IPS-20b (cell line): Measurements from ENCODE around the gene GK2.

Experiments
- H3K27ac ChIP-seq: one replicate; pipeline ENCODE4 v1.5.1; 2013; ENCODE audit warnings: low read length
- H3K27me3 ChIP-seq: 2 replicates; pipeline ENCODE4 v1.6.1; 2013; ENCODE audit warnings: mild to moderate bottlenecking, low read length, inconsistent platforms; ENCODE audit not compliant: insufficient read depth
- H3K36me3 ChIP-seq: 2 replicates; pipeline ENCODE4 v1.6.1; 2013; ENCODE audit warnings: low read depth, mild to moderate bottlenecking, inconsistent platforms, low read length, moderate library complexity; ENCODE audit not compliant: insufficient read depth
- H3K4me1 ChIP-seq: 2 replicates; pipeline ENCODE4 v1.6.1; 2013; ENCODE audit warnings: mild to moderate bottlenecking, control low read depth, inconsistent platforms, low read length, moderate library complexity; ENCODE audit not compliant: insufficient read depth
- H3K4me3 ChIP-seq: 2 replicates; pipeline ENCODE4 v1.5.1; 2013; ENCODE audit warnings: mild to moderate bottlenecking, low read length, inconsistent platforms
- H3K9ac ChIP-seq: 2 replicates; pipeline ENCODE4 v1.6.1; 2013; ENCODE audit warnings: low read depth, mild to moderate bottlenecking, inconsistent platforms, low read length, moderate library complexity
- H3K9me3 ChIP-seq: 2 replicates; pipeline ENCODE4 v1.6.1; 2013; ENCODE audit warnings: mild to moderate bottlenecking, low read depth, low read length, inconsistent platforms; ENCODE audit not compliant: insufficient read depth

Gene GK2

GRCh38 chr4:79381161-79381560 lies 26.9 kb downstream of the GK2 start:
- no peak overlapping the region for H3K9ac ChIP-seq
- H3K4me3 ChIP-seq = no peak overlapping the region
- H3K36me3 ChIP-seq = no peaks in the 10 kb centered on the region
- no peaks in the 10 kb centered on the region for H3K9me3 ChIP-seq
- H3K4me1 ChIP-seq = no peaks in the 10 kb centered on the region
- no peak overlapping the region for H3K27ac ChIP-seq
- H3K27me3 ChIP-seq = no peaks in the 10 kb centered on the region

- Histone ChIP-seq H3K27me3 (no peaks in the 10 kb centered on the region), H3K27ac (no peak overlapping the region), H3K36me3 (no peaks in the 10 kb centered on the region), H3K9me3 (no peaks in the 10 kb centered on the region), H3K4me1 (no peaks in the 10 kb centered on the region), H3K4me3 (no peak overlapping the region), H3K9ac (no peak overlapping the region)
Measured at GRCh38 chr4:79370026-79370425, 38.0 kb downstream of the GK2 start.

- Histone ChIP-seq H3K27ac (no peak overlapping the region), H3K4me3 (no peak overlapping the region), H3K9me3 (no peaks in the 10 kb centered on the region), H3K27me3 (no peaks in the 10 kb centered on the region), H3K4me1 (no peaks in the 10 kb centered on the region), H3K9ac (no peak overlapping the region), H3K36me3 (no peaks in the 10 kb centered on the region)
Measured at GRCh38 chr4:79367096-79367495, 40.9 kb downstream of the GK2 start.

- no peak overlapping the region for H3K4me3 ChIP-seq
Measured at GRCh38 chr4:79366422-79366821, 41.6 kb downstream of the GK2 start.

GRCh38 chr4:79364061-79364460 lies 44.0 kb downstream of the GK2 start:
- Histone ChIP-seq H3K27me3 (no peaks in the 10 kb centered on the region), H3K27ac (no peak overlapping the region), H3K4me1 (no peaks in the 10 kb centered on the region), H3K9ac (no peak overlapping the region), H3K9me3 (no peaks in the 10 kb centered on the region), H3K36me3 (no peaks in the 10 kb centered on the region), H3K4me3 (no peak overlapping the region)

More at GRCh38 chr4:79366422-79366821, 41.6 kb downstream of the GK2 start:
- no peaks in the 10 kb centered on the region for H3K36me3 ChIP-seq
- no peaks in the 10 kb centered on the region for H3K4me1 ChIP-seq
- no peaks in the 10 kb centered on the region for H3K9me3 ChIP-seq
- no peak overlapping the region for H3K9ac ChIP-seq
- H3K27ac ChIP-seq = no peak overlapping the region
- no peaks in the 10 kb centered on the region for H3K27me3 ChIP-seq

- Histone ChIP-seq H3K4me1 (no peaks in the 10 kb centered on the region), H3K36me3 (no peaks in the 10 kb centered on the region), H3K27me3 (no peaks in the 10 kb centered on the region), H3K9me3 (no peaks in the 10 kb centered on the region), H3K9ac (no peak overlapping the region), H3K27ac (no peak overlapping the region), H3K4me3 (no peak overlapping the region)
Measured at GRCh38 chr4:79362626-79363025, 45.4 kb downstream of the GK2 start.

- no peak overlapping the region for H3K9ac ChIP-seq
- no peak overlapping the region for H3K4me3 ChIP-seq
- H3K4me1 ChIP-seq = no peaks in the 10 kb centered on the region
- no peak overlapping the region for H3K27ac ChIP-seq
- no peaks in the 10 kb centered on the region for H3K27me3 ChIP-seq
- no peaks in the 10 kb centered on the region for H3K9me3 ChIP-seq
- H3K36me3 ChIP-seq = no peaks in the 10 kb centered on the region
Measured at GRCh38 chr4:79360006-79360405, 48.0 kb downstream of the GK2 start.

GRCh38 chr4:79358438-79358837 lies 49.6 kb downstream of the GK2 start:
- no peak overlapping the region for H3K4me3 ChIP-seq
- no peak overlapping the region for H3K9ac ChIP-seq
- no peaks in the 10 kb centered on the region for H3K36me3 ChIP-seq
- H3K27ac ChIP-seq = no peak overlapping the region
- H3K4me1 ChIP-seq = no peaks in the 10 kb centered on the region
- H3K9me3 ChIP-seq = no peaks in the 10 kb centered on the region
- no peaks in the 10 kb centered on the region for H3K27me3 ChIP-seq

- Histone ChIP-seq H3K36me3 (no peaks in the 10 kb centered on the region), H3K9me3 (no peaks in the 10 kb centered on the region), H3K27ac (no peak overlapping the region), H3K9ac (no peak overlapping the region), H3K27me3 (no peaks in the 10 kb centered on the region), H3K4me1 (no peaks in the 10 kb centered on the region), H3K4me3 (no peak overlapping the region)
Measured at GRCh38 chr4:79357365-79357764, 50.7 kb downstream of the GK2 start.
